Measurements from ENCODE around the gene TBC1D9B. TPM values are rescaled to one million over a fixed set of nuclear protein-coding genes. Genes with fewer than 3 reads are reported as not detected.

Gene TBC1D9B
- total RNA-seq, 1 donor from 2014 or later, result 131 TPM

DNA sequence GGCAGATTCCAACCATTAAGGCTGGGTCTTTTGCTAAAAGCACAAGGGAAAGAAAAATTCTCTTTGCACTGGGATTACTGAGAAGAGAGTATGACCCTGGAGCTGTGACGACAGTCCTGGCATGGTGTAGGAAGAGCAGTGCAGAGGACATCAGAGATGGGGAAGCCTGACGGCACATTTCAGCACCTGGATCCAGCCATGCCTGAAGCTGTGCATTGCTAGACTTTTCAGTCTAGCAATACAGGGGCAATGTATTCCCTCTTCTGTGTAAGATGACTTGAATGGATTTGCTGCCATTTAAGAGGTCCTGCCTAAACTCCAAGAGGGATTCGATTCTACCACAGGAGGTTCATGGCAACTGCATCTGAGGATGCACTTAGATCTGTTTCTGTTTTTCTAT lies 36.7 kb downstream of the TBC1D9B start:
- DNase-seq (ENCODE audit: extremely low read depth, low read depth, low spot score), result no peak

DNA sequence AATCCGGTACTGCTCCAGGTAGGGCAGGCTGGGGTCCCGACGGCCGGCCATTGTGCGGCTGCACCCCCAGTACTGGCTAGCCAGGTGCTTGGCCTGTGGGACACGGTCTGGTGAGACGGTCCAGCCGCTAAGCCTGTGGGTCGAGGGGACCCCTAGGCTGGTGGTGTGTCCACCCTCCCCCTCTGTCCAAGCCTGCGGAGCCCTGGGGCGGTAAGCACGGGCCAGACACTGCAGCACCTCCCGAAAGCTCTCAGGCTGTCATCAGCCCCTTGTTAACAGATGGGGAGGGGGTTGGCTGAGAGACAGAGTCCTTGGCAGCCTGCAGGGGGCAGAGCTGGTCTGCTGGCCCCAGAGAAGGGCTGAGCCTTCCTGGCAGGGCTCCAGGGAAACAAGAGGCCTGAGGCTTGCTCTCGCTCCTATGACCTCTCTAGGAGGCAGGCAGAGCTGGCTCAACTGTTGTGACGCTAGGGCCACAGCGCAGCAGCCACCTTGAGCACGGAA lies 37.2 kb downstream of the TBC1D9B start:
- no peak for DNase-seq (ENCODE audit: extremely low read depth, low read depth, low spot score)

DNA sequence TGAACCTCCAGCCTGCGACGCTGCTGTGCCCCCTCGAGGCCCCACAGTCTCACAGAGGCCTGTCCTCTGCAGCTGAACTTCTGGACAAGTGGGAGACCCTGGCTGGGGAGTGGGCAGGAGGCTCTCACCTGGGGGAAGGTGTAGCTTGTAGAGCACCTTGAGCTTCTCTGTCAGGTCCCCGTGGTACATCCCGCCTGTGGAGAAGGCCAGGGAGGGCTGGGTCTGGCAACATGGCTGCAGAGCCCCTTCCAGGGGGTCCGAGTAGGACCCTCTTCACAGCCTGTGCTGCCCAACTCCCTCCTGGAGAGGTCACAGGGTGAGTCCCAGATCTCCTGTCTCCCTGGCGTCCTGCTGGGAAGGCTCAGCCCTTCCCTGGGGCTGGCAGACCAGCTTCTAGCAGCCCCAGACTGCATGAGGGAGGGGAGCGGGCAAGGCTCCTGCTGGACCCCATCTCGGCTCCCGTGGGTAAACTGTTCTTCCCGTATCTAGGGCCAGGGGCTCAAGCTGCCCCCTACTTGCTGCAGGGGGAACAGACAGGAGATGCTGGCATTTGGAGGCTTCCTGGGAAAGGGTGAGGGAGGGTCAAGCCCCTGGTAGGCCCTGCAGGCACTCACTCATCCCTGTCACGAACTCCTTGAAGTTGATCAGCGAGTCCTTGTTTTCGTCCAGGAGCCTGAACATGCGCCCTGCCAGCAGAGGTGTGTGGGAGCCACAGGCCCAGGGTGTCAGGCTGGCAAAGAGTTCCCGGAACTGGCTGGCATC lies 37.9 kb downstream of the TBC1D9B start:
- no peak for DNase-seq (ENCODE audit: extremely low read depth, low read depth, low spot score)

DNA sequence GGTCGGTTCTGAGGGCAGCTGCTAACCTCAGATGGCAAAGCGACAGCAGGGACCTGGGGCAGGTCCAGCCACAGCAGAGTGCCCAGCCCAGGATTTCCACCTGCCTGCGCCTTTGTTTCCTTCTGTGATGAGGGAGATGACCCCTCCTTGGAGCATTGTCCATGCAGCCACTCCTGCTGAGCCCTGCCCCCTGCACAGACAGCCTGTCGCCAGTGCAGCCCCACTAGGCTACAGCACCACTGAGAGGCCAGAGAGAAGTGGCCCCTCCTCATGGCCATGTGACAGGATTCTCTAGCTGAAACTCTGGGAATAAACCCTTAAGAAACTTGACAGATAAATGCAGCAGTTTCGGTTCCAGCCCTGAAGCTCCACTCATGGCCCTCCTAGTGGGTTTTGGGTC lies 38.6 kb downstream of the TBC1D9B start:
- no peak for DNase-seq (ENCODE audit: extremely low read depth, low read depth, low spot score)

DNA sequence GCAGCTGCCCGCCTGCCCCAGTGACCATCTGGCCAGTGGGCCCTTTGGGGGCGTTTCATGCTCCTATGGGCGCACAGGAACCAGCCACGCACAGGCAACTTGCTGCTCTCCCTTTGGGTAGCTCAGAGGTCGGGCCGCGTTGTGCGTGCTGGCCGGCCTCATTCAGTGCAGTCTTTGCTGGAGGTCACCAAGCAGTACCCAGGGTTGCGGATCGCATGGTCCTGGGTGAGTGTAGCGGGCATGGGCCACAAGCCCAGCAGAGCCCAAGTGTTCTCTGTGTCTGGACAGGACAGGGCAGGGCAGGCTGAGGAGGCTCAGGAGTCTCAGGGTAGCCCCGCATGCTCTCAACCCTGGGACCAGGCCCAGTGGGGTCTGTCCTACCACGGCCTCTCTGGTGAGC lies 39.2 kb downstream of the TBC1D9B start:
- no peak for DNase-seq (ENCODE audit: extremely low read depth, low read depth, low spot score)

DNA sequence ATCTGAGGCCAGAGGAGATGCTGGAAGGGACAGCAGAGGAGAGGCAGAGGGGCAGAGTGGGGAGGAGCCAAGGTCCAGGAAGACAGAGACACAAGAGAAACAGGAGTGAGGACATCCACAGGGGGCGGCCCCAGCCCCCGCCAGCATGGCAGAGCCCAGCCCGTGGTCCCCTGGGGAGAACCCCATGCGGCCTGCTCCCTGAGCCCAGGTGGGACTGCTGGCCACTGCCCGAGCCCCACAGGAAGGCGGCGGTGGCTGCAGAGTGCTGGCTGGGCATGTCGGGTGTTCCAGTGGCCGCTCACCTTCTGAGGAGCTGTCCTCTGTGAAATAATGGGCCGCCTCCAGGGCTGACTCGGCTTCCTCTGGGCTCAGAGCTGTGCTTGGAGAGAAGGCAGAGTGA lies 40.2 kb downstream of the TBC1D9B start:
- DNase-seq (ENCODE audit: extremely low read depth, low read depth, low spot score), result no peak

DNA sequence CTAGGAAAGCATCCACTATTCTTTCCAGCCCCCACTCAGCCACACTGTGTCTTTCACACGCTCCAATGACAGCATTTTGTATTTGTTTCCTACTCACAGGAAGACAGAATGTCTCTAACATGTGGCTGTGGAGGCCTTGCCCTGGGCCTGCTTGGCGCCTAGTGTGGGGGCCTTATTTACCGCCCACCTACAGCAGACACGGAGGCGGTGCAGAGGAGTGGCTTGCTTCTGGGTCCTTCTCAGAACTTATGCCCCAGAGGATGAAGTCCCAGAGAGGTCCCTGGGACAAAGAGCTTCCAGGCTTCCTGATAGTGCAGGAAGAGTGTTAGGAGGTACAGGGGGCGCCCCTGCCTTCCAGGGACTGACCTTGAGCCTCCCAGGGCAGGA lies 40.6 kb downstream of the TBC1D9B start:
- DNase-seq (ENCODE audit: extremely low read depth, low read depth, low spot score), result no peak

DNA sequence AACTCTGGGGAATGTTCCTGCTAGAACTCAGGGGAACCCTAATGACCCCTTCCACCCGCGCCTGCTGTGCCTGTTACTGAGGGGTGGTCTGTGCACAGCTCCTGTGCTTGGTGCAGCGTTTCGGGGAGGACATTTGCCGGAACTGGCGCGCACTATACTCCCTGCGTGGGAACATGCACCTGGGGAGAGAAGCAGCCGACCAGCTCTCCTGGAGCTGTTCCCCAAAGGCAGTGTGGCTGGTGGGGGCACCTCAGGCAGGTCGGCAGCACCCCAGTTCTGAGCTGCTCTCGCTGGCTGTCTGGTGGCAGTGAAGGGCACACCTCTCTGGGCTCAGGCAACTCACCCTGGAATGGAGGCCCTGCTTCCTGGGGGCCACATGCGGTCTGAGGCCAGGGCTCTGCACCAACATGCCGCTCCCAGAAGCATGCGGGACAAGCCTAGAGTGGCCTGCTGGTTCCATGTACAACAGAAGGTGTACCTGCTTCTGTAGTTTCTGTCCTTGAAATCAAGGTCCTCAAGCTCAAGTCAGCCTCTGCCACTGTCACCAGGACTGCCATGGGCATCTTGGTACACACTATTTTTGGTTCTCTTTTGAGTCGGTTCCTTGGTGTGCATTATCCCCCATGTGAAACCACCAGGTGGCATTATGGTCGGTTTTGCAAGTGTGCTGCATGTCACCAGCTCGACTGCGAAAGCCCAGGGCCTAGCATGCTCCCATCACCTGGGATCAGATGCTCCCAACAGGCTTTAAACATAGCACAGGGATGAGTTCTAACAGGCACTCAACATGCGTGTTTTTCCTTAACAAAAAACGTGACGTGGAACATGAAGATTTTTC lies 41.2 kb downstream of the TBC1D9B start:
- DNase-seq (ENCODE audit: extremely low read depth, low read depth, low spot score), result no peak

DNA sequence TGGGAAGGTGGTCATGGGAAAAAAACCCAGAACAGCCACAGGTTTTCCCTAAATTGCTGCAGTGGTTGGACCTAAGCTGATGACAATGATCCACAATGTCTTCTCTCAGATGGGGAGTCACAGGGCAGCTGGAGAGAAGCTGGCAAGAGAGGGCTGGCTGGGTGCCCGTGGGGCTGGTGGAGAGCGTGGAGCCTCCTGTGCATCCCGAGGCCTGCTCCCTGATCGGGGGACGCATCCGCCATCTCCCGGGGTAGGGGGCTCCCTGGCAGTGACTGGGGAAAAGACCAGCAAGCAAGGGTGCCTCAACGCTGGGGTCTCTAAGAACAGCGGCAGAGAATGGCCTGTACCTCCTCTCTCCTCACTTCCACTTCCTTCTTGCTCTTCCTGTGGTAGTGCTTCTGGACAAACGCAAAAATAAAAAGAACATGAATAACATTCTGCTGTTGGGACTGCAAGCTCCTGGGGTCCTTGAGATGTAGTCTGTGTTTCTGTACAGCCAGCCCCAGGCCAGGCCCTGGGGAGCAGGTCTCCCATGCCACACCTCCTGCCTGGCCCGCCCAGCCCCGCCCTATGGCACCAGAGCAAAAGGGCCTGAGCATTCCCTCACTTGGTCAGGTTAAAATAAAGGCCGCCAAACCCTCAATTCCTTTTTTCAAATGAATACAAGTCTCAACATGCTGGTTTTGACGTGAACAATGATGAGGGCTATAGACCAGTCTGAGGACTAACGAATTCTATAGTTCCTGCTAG lies 42.0 kb downstream of the TBC1D9B start:
- DNase-seq (ENCODE audit: extremely low read depth, low read depth, low spot score), result no peak

DNA sequence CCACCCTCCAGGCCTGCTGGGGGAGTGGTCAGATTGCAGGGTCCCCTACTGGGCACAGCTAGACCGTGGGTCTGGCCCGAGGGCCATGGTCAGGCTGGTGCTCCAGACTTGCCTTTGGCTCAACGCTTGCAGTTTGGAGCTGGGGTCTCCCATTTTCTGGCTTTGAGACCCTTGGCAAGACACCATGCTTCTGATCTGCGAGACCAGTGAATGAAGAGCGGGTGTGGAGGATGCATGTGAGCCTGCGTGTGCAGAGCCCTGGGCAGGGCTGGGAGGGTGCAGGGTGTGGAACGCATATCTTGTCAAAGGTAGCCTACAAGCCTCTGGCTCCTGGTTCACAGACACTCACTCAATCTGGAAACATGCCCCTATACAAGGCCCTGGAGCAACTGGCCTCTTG lies 43.0 kb downstream of the TBC1D9B start:
- no peak for DNase-seq (ENCODE audit: extremely low read depth, low read depth, low spot score)

DNA sequence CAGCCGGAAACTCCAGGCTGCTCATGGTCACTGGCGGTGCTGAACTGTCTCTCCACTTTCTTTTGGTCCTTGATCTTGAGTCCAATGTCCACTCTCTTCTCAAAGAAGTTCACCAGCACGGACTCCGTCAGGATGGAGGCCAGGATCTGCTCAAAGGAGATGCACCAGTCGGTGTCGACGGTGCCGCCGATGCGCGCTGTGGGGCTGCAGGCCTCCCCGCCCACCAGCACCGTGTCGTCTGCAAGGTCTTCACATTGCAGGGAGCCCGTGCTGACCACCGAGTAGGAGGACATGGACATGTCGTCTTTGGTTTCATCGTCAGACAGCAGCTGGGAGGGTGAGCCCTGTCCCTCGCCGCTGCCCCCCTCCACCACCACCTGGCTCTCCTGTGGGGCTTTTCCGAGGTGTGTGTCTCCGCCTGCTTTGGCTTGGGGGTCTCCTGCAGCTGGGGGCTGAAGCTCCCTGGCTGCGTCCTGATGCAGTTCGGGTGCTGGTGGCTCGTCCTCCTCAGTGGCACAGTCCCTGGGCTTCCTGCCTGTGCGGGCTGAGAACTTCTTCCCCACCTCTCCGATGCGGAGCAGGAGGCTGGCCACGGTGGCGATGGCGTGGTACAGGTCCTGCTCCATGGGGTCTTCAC lies 44.1 kb downstream of the TBC1D9B start:
- DNase-seq (ENCODE audit: extremely low read depth, low read depth, low spot score), result no peak

DNA sequence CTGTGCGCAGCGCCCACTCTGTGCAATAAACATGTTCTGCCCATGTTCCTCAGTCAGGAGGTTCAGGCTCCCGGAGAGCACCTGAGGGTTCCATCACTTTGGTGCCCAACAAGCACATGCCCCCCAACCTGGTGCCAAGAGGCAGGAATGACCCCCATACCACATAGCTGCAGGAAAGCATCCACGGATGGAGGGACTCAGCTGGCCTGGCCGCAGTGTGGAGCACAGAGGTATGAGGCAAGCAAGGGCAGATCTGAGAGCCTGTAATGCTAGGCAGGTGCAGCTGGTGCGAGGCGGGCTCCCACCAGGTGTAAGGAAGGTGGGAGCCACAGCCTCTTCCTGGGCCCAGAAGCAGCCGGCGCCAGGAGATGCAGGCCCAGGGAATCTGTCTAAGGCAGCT lies 44.8 kb downstream of the TBC1D9B start:
- no peak for DNase-seq (ENCODE audit: extremely low read depth, low read depth, low spot score)

DNA sequence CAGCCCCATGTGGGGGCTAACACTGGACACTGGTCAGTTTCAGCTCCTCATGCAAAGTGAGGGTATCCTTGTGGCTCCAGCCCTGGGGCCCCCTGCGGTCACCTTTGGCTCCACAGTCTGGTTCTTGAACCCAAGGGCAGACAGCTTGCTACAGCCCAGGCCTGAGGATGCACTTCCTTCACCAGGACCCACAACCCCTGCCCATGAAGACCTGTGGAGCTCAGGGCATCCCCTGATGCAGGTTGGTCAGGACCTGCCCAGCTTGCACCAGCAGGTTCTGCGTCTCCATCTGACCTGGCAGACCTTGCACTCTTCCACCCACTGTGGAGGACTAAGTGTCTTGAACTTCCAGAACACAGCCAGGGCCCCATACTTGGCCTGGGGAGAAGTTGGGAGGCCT lies 45.4 kb downstream of the TBC1D9B start:
- no peak for DNase-seq (ENCODE audit: extremely low read depth, low read depth, low spot score)

DNA sequence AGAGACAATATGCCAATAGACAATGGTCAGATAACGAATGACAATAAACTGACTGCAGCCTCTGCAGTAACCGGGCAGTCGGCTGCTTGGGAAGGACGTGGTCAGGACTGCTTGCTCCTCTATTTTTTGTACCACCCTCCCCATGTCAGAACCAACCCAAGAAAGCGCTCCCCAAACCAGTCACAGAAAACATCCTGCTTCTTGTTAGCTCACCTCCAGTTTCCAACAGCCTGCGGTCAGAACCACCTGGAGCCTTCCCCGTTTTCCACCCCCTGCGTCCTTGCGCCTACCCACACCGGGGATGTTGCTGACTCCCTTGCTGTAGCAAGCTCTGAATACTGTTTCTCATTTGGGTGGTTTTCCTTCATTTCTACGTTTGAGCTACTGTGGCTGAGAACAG lies 47.4 kb downstream of the TBC1D9B start:
- DNase-seq (ENCODE audit: extremely low read depth, low read depth, low spot score), result no peak

DNA sequence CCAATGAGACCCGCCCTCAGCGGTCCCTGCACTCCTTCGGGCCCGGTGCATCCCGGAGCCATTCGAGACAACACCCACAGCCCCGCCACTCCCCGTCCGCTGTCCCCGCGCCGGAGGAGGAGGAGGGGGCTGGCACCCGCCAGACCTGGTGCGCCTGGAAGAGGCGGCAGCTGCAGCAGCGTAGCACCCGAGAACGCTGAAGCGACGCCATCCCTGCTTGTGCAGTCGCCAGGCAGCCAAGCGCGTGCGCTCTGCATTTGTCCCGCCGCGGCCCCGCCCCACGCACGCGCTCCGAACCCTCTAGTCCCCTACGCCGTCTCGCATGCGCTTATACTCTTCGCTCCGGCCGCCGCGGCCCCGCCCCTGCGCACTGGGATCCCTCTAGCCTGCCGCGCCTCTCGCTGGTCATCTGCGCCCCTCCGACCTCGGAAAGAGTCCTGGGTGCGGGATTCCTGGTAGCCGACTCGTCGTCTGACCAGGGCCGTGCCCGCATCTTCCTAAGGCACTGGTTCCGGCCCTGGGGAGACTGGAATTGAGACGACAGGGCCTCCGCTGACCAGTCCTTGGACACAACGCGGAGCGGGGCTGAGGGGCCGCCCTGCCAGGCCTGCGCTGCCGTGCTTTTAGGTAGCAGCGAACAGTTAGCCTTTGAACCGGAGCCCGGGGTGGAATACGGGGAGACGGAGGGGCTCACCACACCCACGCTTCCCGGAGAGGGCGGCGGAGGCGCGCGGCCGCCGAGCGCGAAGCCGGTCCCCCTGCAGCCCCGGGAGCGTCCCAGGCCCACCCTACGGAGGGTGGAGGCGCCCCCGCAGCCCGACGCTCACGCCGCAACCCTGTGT lies 48.9 kb downstream of the TBC1D9B start, which contains the start of gene MRNIP:
MRNIP (minus strand) TSS at position 232 of the 842 bp plus-strand sequence; CDS start at position 211, 21 bp downstream.
- DNase-seq (ENCODE audit: extremely low read depth, low read depth, low spot score), result peak; percentile 33

DNA sequence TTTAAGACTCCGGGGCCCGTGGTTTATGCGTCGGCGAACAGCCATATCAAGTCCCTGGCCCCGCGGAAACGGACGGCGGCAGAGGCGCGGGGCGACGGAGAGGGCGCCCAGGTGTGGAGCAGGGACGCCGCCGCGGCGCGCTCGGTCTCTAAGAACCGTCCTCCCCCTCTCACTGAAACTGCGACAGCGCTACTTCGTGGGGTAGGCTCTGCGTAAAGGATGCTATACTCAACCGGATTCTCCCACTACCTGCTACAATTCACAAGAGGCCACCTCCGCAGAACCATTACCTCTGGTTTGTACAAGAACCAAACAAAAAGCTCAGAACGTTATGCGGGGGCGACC lies 49.5 kb downstream of the TBC1D9B start:
- DNase-seq (ENCODE audit: extremely low read depth, low read depth, low spot score), result no peak

DNA sequence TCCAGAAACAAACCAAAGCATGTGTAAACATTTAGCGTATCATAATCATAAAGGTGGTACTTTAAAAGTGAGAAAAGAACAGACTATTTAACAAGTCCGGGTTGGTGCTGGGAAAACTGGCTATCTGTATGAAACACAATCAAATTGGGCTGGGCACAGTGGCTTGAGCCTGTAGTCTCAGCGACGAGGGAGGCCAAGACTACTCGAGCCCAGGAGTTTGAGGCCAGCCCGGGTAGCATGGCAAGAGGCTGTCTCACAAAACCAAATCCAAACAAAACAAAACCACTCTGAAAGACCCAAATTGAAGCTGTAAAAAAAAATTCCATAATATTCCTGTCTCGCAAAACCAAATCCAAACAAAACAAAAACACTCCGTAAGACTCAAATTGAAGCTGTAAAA lies 53.3 kb downstream of the TBC1D9B start:
- no peak for DNase-seq (ENCODE audit: extremely low read depth, low read depth, low spot score)

DNA sequence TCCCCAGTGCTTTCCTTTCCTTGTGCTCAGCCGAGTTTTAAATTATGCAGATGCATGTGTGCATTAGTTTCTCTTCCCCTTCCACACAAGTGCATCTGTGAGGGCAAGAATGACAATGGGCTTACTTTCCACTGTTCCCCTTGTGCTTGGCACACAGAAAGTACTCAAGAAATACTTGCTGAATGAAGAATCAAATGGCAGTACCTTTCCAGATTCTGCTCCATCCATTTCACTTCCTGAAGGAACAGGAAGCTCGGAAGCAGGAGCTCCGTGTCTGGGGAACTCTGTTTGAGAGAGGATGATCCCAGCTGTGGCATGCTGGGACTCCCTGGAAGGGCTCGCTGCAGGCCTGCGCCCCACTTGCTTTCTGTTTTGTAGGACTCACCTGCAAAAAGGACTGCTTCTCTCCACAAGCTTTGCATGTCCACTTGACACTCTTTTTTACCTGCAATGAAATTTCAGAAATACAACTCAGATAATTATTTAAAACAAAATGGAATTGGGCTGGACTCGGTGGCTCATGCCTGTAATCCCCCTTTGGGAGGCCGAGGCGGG lies 54.6 kb downstream of the TBC1D9B start:
- DNase-seq (ENCODE audit: extremely low read depth, low read depth, low spot score), result no peak

DNA sequence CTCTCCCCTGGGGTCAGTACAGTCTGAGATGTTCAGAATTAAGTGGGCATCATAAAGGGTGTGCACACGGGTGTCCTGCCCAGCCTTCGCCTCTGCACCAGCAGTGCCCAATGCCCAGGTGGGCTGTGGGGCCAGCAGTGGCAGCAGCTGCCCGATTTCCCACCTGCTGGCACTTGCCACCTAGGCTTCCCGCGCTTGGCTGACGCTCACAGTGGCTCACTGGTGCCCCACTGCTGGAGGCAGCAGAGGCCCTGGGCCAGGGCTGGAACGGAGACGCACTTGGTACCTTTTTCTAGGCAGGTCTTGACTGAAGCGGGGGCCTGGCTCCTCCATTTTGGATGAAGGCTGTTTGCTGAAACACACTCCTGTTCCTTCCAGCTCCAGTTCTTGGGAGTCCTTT lies 66.1 kb downstream of the TBC1D9B start:
- DNase-seq (ENCODE audit: extremely low read depth, low read depth, low spot score), result no peak

DNA sequence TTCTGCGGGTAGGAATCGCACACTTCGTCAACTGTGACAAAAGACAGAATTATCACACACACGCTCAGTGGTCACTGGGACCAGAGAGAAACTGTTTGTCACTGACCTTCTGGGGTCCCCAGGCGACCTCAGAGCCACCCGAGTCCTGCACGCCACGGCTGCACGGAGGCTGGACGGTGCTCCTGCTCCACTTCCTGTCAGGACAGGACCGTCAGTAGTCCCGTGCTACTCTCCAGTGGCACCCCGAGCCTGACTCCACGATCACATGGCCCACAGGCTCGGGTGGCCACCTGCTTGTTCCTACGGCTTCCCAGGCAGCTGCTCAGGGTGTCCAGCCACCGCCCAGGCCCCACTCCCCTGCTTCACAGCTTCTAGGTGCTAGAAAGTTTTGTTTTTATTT lies 66.9 kb downstream of the TBC1D9B start:
- no peak for DNase-seq (ENCODE audit: extremely low read depth, low read depth, low spot score)

Data from glomerular endothelial cell (primary cell).